Activated T-helper 1 cell treated with anti-CD3 and anti-CD28 coated beads, Interleukin-12 subunit alpha, Interleukin-12 subunit beta, Interleukin-2, Interleukin-4 antibody, amounts not matched to agents 30 ng/mL and 10 ng/mL and 1 ng/mL, durations not matched to agents 14 hours and 24 hours and 36 hours (primary cell): ENCODE data around the gene SPINK1. TPM values are rescaled to one million over a fixed set of nuclear protein-coding genes. Genes with fewer than 3 reads are reported as not detected.

Source experiments
- DNase-seq: peaks from one replicate; pipeline ENCODE4 v3.0.0; 2021; ENCODE audit warnings: low spot score
- H3K27ac Mint-ChIP-seq: one replicate; pipeline ENCODE4 v1.8.0; 2021; ENCODE audit warnings: mild to moderate bottlenecking, mixed read lengths
- H3K27me3 Mint-ChIP-seq: one replicate; pipeline ENCODE4 v1.8.0; 2022; ENCODE audit warnings: mild to moderate bottlenecking, moderate library complexity, mixed read lengths; ENCODE audit not compliant: insufficient read depth
- H3K36me3 Mint-ChIP-seq: one replicate; pipeline ENCODE4 v1.8.0; 2021; ENCODE audit warnings: low read depth, mixed read lengths
- H3K4me1 Mint-ChIP-seq: one replicate; pipeline ENCODE4 v1.8.0; 2021; ENCODE audit warnings: low read depth, mixed read lengths
- H3K4me3 Mint-ChIP-seq: one replicate; pipeline ENCODE4 v1.8.0; 2021; ENCODE audit warnings: mild to moderate bottlenecking, moderate library complexity, mixed read lengths
- H3K9me3 Mint-ChIP-seq: one replicate; pipeline ENCODE4 v1.8.0; 2021; ENCODE audit warnings: mixed read lengths
- intact Hi-C: fragments of 100-400 bp; cut with micrococcal nuclease; formaldehyde crosslinking; loops from one replicate; pipeline ENCODE4 v1.15.1; 2024
- total RNA-seq: library from RNA; stranded (reverse); gene quantifications from 2 replicates; pipeline ENCODE4 v1.2.3, GENCODE V29; 2022

Gene SPINK1
- total RNA-seq, 1 donor from 2014 or later = not detected

DNA sequence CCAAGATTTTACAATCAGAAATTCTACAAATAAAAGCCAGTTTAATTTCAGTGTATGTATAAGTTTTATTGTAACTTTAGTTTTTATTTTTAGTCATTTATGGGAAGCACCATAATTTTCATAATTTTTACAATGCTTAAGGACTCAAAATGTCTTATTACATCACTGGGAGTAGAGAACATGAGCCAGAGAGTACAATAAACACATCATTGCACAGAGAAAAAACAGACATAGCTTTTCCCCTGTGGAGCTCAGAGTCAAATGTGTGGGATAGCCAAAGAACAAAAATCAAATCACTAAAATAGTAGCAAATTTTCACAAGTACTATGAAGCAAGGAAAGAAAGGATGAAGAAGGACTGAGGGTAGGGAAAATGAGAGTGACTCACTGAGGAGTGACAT, 43.4 kb downstream of the SPINK1 start:
- H3K36me3 Mint-ChIP-seq = no peaks in the 10 kb centered on the region
- H3K27me3 Mint-ChIP-seq = peaks cover 10% of the 10 kb centered on the region
- no peak overlapping the region for H3K4me3 Mint-ChIP-seq
- no peaks in the 10 kb centered on the region for H3K9me3 Mint-ChIP-seq
- intact Hi-C loops = no loop called here
- no peaks in the 10 kb centered on the region for H3K4me1 Mint-ChIP-seq
- H3K27ac Mint-ChIP-seq = no peak overlapping the region
- DNase-seq = no peak

DNA sequence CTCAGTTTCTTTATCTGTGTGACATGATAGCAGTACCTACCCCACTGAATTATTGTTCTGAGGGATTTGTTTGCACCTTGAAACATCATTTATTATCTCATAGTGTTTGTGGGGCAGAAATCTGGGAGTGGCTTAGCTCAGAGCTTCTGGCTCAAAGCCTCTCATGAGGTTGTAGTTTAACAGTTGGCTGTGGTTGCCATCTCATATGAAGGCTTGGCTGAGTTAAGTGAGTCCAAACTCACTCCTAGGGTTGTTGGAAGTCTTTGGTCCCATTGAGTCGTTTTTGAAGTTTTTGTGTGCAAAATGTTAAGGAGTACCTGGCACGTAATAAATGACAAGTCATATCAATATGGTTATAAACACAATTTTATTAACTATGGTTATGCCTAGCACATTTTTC, 45.3 kb downstream of the SPINK1 start:
- no peaks in the 10 kb centered on the region for H3K36me3 Mint-ChIP-seq
- intact Hi-C loops = no loop called here
- no peak overlapping the region for H3K4me3 Mint-ChIP-seq
- H3K4me1 Mint-ChIP-seq = peaks cover 13% of the 10 kb centered on the region
- no peaks in the 10 kb centered on the region for H3K9me3 Mint-ChIP-seq
- no peak for DNase-seq
- H3K27ac Mint-ChIP-seq = no peak overlapping the region
- H3K27me3 Mint-ChIP-seq = peaks cover 13% of the 10 kb centered on the region

DNA sequence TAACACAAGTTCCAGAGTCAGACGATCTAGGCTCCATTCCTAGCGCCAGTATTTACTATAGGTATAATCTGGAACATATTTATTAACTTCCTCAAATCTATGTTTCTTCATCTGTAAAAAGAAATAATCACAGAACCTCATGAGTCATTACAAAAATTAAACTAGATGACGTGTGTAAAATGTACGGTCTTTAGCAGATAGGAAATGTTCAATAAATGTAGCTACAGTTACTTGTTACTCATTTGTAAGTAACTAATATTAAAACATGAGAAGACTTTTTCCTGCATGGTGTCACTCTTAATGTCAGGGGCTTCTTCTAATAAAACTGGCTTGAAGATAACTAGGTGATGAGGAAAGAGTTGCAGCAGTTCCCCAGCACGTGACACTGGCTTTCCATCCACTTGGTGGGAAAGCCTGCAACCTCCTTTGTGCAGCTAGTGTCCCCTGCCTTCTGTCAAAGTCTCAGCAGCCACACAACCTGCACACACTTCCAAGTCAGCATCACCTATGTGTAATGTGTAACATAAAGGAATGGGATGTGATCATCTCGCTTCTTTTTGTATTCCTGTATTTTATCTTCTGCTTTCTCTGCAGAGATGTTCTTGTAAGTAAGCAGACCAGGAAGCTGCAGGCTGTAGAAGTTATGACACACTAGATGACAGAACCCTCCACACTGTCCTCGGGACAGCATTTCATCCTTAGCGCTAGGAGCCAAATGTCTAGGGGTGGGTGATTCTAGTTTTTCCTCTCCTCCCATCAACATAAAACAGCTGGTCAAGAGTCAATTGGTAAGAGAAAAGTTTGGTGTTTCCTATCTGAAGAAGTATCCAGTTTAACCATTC, 47.1 kb downstream of the SPINK1 start:
- Mint-ChIP-seq H3K9me3 (no peaks in the 10 kb centered on the region), H3K27me3 (peaks cover 13% of the 10 kb centered on the region), H3K27ac (no peak overlapping the region), H3K36me3 (no peaks in the 10 kb centered on the region), H3K4me1 (peaks cover 24% of the 10 kb centered on the region), H3K4me3 (no peak overlapping the region)
- intact Hi-C loops = loop anchor here (5.0 kb wide), 1 partner anchor 598 kb away; the partner anchor contains the start of gene FBXO38
- no peak for DNase-seq

DNA sequence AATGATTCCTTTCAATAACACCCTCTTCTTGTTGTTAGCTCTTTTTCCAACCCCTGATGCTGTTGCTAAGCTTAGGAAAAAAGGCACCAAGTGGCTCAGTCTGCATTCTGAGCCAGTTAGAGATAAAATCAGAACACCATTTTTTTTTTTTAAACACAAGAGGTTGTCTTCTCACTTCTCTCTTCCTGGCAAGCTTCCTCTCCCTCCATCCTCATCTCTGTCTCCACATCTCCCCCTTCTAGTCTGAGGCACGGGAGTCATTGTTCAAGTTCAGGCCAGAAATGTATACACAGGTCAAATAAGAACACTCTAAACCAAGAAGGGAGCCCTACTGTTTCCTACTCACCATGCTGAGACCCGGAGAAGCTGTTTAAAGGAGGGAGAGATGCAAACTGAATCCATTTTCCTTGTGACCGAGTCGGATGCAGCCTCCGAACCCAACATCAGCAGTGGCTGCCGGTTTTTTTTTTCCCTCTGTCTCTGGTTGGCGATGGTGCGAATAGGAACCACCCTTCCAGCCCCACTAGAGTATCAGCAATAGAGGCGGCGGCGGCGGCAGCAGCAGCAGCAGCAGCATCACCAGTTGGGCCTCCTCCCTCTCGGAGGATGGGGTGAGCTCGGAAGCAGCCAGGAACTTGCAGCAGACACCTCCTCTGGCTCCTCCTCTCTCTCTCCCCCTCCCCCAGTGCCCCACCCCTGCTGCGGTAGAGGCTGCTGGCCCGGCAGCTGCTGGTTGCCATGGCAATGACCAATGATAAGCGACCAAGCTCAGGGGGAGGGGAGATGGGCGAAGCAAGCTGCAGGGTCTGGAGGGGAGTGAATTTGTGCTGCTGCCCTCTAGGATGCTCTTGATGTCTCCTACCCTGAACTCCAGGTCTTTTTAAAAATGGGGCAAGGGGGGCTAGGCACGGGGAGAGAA, 49.1 kb downstream of the SPINK1 start, which contains the start of gene JAKMIP2:
TSS of gene JAKMIP2 (minus strand) at position 619 of the 919 bp plus-strand sequence. CDS start 110,922 bp downstream, outside the sequence.
- Mint-ChIP-seq H3K9me3 (no peaks in the 10 kb centered on the region), H3K36me3 (no peaks in the 10 kb centered on the region), H3K27ac (peak within 1 kb of the TSS; percentile 78), H3K4me3 (peak within 1 kb of the TSS; percentile 87), H3K4me1 (peaks cover 24% of the 10 kb centered on the region), H3K27me3 (peaks cover 13% of the 10 kb centered on the region)
- intact Hi-C loops = loop anchor here (5.0 kb wide), 1 partner anchor 600 kb away; the partner anchor contains the start of gene FBXO38
- peak; percentile 83 for DNase-seq

DNA sequence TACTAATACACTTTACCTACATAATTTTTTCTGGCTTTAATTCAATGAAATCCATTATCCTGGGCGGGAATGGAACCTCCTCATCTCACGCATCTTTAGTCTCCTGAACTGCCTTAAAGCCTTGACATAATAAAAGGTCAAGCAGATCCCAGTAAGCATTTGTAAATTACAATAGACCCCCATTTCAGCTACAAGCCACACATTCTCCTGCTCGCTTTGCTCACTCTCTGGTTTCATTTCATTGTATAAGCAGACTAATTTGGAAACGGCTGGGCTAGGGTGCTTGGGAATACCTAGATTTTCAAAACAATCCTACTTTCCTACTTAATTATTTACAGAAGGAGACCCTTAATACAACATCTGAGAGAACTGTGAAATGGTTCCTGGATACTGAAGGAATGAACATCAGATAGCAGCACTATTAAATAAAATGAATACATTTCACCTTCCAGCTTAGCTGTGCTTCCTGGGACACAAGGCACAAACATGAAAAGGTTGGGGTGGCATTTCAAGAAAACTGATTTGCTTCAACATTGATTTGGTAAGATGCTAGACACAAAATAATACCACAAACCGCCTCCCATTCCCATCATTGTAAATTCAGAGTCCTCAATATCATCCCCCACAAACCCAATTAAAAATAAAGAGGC, 50.4 kb downstream of the SPINK1 start:
- Mint-ChIP-seq H3K27ac (no peak overlapping the region), H3K9me3 (peaks cover 10% of the 10 kb centered on the region), H3K27me3 (peaks cover 7% of the 10 kb centered on the region), H3K4me3 (peak overlapping the region; percentile 21), H3K36me3 (no peaks in the 10 kb centered on the region), H3K4me1 (peaks cover 24% of the 10 kb centered on the region)
- intact Hi-C loops = loop anchor here (5.0 kb wide), 1 partner anchor 601 kb away; the partner anchor contains the start of gene FBXO38
- no peak for DNase-seq

DNA sequence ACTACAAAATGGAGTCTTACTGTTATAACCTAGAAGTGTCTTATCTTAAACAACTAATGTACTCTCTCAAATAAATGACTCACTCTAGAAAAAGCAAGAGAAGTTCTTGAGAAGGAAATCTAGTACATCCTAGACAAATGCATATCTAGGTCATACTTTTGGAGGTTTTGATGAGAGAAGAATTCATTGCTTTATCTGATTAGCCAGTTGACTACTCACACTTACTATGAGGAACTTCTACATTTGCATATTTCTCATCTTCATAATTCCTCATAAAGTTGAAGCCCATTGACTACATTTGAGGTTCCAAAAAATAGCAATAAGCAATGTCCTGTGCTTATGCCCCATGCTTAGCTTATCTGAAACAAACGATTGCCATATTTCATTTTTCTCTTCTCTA, 51.8 kb downstream of the SPINK1 start:
- Mint-ChIP-seq H3K36me3 (no peaks in the 10 kb centered on the region), H3K9me3 (peaks cover 14% of the 10 kb centered on the region), H3K27ac (no peak overlapping the region), H3K4me1 (peaks cover 24% of the 10 kb centered on the region), H3K27me3 (peaks cover 6% of the 10 kb centered on the region), H3K4me3 (no peak overlapping the region)
- no peak for DNase-seq
- intact Hi-C loops = loop anchor here (5.0 kb wide), 1 partner anchor 603 kb away; the partner anchor contains the start of gene FBXO38

DNA sequence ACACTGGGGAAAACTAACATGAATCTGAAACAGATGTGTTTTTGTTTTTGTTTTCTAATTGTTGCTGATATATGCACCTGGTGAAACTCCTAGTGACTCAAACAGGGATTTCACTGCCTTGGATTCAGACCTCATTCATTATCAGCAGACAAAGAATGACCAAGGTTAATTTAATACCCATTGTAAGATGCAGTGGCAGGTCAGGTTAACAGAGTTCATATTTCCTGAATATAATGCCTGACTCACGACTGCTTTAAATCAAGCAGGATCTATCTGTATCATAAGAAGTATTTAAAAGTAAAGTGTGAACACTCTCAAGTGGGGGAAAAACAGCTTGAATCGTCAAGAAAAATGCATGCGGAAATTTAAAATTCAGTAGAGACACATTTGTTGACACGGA, 54.5 kb downstream of the SPINK1 start:
- no peak for DNase-seq
- Mint-ChIP-seq H3K4me3 (no peak overlapping the region), H3K4me1 (peaks cover 19% of the 10 kb centered on the region), H3K9me3 (peaks cover 14% of the 10 kb centered on the region), H3K36me3 (no peaks in the 10 kb centered on the region), H3K27me3 (no peaks in the 10 kb centered on the region), H3K27ac (no peak overlapping the region)
- intact Hi-C loops = no loop called here

Other genes with a start within 250 kb of the SPINK1 start
- gene JAKMIP2, start 48.9 kb downstream of the SPINK1 start, total RNA-seq = 1.1 TPM in 2 replicates
- not detected in 2 replicates for gene SCGB3A2, start 47.0 kb upstream of the SPINK1 start, total RNA-seq
- not detected in 2 replicates for gene C5orf46, start 74.9 kb upstream of the SPINK1 start, total RNA-seq
- not detected in 2 replicates for gene SPINK5, start 232.3 kb upstream of the SPINK1 start, total RNA-seq